ENCODE data around the gene PCIF1.
"Not testable (repeated sequence)": the region's sequence is repeated elsewhere in the genome, so short reads cannot be mapped to it uniquely, and the experiment has no call there.

The PCIF1 gene

DNA sequence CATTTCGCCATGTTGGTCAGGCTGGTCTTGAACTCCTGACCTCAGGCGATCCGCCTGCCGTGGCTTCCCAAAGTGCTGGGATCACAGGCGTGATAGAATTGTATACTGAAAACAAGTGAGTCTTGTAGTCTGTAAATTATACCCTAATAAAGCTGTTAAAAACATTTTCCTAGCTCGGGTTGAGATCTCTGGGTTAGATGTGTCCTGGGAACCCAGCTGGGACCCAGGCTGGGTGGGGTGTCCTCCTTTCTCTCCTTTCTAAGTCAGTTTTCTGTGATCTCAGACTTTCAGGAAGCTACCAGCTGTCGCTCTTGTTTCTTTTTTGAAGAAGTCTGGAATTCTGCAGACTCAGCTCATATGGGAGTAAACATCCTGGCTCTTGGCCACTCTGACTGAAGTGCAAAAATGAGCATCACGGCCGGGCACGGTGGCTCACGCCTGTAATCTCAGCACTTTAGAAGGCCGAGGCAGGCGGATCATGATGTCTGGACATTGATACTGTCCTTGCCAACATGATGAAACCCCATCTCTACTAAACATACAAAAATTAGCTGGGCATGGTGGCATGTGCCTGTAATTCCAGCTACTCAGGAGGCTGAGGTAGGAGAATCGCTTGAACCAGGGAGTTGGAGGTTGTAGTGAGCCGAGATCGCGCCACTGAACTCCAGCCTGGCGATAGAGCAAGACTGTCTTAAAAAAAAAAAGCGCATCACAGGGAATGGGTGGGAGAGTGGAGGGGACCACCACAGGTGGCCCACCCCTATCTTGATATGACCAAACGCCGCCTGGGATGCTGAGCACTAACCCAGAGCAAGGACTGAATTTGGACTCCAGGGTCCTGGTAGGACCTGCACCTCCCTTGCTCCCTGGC, 9.9 kb upstream of the PCIF1 start:
- DNase-seq = no peak

DNA sequence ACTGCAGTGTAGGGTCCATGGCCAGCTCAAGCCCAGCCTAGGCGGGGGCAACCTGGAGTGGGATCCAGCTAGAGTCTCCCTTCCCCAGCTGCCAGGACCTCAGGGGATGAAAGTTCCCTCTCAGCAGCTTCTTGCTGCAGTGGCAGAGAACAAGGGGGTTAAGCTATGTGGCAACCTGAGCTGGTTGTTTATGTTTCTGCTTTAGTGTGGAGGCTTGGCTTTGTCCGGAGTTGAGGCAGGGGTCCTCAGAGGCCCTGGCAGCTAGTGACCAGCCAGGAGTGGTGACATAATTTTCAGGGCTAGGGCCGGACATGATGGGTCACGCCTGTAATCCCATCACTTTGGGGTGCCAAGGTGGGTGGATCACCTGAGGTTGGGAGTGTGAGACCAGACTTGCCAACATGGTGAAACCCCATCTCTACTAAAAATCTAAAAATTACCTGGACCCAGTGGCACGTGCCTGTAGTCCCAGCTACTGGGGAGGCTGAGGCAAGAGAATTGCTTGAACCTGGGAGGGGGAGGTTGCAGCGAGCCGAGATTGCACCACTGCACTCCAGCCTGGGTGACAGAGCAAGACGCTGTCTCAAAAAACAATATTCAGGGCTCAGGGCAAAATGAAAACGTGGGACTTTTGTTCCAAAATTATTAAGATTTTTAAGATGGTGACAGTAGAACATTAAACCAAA, 8.5 kb upstream of the PCIF1 start:
- no peak for DNase-seq

DNA sequence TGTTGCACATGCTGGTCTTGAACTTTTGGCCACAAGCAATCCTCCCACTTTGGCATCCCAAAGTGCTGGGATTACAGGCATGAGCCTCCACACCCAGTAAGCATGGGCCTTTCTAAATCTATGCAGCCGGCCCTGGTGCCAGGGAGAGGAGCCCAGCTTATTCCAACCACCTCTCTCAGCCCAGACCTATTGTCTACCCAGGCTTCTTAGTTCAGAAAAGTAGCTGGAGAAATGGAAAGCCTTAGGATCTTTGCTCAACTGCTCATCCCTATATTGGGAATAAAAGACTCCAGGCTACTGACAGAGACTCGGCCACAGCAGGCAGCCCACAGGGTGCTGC, 7.8 kb upstream of the PCIF1 start:
- no peak for DNase-seq

DNA sequence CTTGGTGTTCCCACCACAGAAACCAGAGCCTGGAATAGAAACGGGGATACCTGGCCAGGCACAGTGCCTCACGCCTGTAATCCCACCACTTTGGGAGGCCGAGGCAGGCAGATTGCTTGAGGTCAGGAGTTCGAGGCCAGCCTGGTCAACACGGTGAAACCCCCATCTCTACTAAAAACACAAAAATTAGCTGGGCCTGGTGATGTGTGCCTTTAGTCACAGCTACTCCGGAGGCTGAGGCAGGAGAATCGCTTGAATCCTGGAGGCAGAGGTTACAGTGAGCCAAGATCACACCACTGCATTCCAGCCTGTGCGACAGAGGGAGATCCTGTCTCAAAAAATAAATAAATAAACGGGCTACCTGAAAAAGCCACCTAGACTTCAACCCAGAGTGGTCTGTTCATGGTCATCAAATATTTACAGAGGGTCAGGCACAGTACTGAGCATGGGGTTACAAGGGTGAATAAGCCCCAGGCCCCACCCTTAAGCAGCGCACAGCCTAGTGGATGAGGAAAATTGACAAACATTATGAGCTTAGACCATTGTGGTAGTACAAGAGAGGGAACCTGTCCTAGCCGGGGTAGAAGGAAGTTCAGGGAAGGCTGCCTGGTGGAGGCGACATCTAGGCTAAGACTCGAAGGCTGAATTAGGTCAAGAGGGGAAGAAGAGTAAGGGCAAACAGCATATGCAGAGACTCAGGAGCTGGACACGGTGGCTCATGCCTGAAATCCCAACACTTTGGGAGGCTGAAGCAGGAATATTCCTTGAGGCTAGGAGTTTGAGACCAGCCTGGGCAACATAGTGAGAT, 7.2 kb upstream of the PCIF1 start:
- DNase-seq = no peak

DNA sequence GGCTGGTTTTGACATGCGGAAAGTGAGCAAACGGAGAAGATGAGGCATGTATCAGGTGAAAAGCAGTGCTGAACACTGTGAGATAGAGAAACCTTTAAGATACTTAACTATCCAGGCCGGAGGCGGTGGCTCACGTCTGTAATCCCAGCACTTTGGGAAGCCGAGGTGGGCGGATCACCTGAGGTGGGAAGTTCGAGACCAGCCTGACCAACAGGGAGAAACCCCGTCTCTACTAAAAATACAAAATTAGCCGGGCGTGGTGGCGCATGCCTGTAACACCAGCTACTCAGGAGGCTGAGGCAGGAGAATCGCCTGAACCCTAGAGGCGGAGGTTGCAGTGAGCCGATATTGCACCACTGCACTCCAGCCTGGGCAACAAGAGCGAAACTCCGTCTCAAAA, 2.8 kb upstream of the PCIF1 start:
- DNase-seq = not testable (repeated sequence)

DNA sequence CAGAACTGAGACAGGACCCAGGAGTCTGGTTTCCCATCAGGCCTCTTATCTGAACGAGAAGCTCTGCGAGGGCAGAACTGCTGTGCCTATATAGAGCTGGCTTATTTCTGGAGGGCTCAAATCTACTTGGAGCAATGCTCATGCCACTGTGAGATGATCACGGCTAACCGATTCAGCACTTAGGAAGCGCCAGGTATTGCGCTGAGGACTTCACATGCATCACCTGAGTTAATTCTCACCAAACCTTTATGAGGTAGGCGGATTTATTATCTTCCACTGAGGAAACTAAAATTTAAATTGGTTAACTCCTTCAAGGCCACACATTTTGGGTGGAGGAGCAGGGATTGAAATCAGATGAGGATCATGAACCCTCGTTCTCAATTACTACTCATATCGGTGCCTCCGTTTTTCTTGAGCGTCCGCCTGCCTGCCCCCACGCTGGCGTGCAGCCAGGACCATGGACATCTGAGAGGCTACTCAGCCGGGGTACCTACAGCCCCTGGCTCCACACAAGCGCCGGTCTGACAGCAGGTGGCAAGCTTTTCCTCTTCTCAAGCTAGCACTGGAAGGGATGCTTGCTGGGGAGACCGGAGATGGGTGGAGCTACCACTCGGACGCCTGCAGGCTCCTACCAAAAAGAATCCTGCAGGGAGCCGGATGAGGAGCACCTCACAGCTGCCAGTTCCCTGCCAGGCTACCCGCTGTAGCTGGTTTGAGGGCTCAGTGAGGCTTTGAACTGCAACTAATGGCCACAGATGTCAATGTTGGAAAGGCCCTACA, 1.0 kb upstream of the PCIF1 start:
- peak; percentile 75 for DNase-seq

DNA sequence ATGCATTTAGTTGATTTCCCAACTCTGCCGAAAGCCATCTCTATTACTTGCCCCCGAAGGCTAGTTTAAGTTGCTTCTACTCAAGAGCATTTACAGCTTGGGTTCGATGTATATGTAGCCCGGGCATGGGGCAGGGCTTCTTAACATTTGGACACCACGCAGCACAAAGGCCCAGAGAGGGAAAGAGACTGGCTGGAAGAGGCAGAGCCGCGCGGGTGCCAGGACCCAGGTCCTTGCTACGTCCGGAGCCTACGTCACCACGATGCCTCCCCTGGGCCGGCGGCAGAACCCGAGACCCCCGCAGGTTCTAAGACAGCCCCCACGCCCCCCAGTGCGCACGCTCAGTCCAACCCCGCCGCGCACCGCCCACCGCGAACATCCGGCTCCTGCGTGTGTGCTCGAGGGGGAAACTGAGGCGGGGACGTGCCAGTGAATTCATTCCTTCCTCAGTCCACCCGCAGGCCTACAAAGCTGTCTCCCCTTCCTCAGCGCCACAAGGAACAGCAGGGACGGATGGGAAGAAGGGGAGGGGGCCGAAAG, 367 bp upstream of the PCIF1 start:
- peak; percentile 89 for DNase-seq

DNA sequence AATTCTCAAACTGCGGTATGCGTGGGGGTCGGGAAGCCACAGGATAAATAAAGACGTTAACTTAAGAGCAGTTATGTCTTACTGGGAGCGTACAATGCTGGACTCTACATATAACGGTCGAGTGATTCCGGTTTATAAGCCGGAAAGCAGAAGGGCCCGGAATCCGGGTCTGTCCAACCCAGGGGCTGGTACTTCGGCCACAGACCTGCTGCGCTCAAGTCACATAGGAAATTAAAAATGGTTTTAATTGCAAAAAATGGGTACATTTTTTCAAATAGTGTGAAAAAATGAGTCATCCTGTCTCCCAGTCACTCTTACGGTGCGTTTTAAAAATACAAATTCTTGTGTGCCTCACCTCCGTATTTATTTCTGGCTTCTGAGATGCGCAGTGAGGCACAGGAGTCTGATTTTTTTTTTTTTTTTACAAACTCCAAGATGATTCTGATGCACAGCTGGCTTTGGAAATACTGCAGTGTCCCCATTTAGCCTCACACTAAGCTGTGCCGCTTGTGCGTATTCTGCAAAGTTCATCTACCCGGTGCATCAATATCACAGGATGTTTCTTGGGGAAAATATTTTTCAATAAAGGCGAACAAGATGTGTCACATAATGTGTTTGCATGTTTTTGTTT, 1.0 kb downstream of the PCIF1 start:
- no peak for DNase-seq

DNA sequence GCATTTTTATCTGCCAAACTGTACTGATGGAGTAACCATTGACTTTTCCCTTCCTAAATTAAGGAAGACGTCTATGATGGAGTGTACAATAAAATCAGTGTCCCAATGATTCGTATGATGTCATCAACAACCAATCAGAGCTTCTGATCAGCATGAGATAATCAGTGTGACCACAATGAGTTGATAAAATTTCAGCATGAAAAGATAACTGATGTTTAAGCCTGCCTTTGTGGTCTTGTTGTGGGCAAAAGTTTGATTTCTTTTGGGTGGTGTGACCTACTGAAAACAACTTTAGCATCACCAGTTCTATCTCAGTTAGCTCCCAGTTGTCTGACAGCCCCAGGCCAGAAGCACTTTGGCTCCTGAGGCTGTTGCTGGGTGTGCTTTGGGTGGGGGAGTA, 3.3 kb downstream of the PCIF1 start:
- no peak for DNase-seq

DNA sequence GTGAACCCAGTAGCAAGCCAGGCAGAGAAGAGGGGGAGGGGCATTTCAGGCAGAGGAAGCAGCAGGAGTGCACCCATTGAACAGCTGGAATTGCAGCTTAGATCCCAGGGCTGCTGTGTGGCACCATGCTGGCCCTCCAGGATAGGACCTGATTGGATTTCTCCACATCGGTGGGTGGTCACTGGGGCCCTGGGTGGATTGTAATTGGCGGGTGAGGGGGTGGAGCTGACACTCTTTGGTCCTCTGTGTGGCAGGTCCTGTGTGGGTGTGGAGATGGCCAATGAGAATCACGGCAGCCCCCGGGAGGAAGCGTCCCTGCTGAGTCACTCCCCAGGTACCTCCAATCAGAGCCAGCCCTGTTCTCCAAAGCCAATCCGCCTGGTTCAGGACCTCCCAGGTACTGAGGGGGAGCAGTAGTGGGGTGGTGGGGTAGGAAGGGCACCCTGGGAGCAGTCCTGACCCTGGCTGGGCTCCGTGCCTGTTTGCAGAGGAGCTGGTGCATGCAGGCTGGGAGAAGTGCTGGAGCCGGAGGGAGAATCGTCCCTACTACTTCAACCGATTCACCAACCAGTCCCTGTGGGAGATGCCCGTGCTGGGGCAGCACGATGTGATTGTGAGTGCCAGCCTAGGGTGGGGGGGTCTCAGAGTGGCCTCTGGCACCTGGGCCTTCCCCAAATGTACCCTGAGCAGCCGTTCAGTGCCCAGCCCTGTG, 4.4 kb downstream of the PCIF1 start:
- DNase-seq = no peak

DNA sequence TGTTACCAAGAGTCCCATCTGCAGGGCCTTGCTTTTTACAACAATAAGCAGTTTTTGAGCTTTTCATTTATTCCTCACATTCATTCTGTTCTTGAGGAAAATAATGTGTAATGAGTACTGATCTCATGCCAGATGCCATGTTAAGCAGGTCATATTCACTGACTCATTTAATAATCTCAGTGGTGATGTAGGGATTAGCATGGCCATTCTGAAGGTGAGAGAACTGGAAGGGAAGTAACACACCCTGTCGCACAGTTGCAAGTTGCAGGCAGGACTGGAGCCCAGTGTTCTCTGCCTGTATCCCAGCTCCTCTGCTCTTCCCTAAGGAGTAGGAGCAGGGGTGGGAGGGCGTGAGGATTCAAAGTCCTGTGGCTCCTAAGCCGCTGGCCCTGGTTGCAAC, 5.6 kb downstream of the PCIF1 start:
- no peak for DNase-seq

DNA sequence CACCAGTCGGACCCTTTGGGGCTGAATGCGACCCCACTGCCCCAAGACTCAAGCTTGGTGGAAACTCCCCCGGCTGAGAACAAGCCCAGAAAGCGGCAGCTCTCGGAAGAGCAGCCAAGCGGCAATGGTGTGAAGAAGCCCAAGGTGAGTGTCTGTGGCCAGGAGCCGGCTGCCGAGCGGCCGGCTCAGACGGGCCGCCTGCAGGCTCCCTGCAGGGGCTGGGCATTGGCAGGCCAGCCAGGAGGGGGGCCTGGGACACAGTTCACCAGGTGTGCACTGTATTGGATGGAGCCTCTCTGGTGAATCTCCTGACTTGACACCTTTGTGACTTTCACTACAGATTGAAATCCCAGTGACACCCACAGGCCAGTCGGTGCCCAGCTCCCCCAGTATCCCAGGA, 6.0 kb downstream of the PCIF1 start:
- no peak for DNase-seq

DNA sequence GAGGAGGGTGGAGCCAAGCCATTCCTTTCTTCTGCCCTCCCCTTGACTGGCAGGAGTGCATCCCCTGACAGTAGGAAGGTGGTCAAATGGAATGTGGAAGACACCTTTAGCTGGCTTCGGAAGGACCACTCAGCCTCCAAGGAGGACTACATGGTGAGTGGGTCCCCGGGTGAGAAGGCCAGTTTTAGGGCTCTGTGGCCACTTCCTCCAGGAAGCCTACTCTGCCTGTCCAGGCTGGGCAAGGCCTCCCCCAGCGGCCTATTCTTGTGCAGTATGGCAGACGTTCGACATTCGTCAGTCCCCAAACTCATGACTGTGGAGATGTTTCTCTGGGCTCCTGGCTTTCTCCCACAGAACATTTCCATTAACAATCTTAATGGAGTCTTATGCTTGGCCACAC, 9.1 kb downstream of the PCIF1 start:
- no peak for DNase-seq

DNA sequence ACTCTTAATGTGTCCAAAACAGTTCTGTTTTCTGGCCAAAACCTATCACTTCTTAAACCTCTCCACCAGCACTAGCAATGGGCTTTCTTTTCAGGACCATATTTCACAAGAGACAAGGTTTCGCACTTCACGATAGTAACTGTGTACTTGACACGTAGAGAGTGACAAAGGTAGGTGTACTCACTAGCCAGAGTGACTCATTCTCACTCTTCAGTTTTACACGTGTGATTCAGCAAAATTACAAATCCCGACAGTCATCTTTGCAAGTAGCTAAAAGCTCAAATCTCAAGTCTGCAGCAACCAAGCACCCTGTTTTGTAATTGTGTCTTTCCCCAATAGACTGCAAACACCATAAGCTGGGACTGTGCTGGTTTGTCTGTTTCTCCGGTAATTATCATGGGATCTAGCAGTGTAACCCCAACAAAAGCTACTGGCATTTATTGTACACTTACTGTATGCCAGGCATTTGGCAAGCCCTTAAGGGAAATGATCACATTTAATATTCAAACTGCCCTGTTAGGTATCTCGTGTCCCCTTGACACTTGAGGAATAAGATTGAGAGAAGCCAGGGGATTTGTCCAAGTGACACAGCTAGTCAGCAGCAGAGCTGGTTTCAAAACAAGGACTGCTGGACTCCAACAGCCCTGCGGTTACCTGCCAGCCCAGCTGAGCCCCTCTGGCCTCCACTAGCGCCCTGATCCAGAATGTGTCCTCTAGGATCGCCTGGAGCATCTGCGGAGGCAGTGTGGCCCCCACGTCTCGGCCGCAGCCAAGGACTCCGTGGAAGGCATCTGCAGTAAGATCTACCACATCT, 9.9 kb downstream of the PCIF1 start:
- DNase-seq = no peak

DNA sequence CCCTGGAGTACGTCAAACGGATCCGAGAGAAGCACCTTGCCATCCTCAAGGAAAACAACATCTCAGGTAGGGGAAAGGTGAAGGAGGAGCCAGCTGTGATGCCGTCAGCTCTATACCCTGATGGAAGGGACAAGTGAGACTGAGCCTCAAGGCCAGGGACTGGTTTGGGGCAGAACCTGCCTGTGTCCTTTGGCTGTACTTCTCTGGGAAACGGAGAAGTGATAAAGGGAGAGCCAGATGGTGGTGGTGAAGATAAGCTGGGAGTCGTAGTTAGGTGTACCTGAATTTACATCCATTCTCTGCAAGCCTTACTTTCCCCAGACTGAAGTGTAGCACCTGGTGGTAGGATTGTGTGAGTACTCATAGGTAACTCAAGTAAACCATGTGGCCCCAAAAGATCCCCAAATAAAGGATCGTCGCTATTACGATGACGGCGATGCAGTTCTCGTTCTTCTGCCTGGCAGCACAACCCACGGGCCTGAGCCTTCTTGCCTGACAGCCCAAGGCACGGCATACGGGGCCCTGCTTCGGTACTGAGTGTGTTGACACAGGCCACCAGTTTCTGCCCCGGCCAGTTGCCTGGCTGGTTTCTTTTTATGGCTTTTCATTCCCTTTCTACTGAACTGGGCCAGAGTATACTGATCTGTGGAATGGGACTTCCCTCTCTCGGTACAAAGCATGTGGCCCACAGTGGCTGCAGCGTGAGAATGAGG, 10.6 kb downstream of the PCIF1 start:
- no peak for DNase-seq

DNA sequence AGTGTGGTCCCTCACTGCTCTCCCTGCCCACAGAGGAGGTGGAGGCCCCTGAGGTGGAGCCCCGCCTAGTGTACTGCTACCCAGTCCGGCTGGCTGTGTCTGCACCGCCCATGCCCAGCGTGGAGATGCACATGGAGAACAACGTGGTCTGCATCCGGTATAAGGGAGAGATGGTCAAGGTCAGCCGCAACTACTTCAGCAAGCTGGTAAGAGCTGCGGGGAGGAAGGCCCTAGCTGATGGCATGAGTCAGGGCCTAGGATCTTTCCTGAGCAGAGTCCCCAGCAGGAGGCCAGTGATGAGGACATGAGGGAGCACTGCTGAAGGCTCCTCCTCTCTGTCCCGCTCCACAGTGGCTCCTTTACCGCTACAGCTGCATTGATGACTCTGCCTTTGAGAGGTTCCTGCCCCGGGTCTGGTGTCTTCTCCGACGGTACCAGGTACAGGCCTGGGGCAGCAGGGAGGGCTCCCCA, 11.2 kb downstream of the PCIF1 start:
- DNase-seq = no peak

DNA sequence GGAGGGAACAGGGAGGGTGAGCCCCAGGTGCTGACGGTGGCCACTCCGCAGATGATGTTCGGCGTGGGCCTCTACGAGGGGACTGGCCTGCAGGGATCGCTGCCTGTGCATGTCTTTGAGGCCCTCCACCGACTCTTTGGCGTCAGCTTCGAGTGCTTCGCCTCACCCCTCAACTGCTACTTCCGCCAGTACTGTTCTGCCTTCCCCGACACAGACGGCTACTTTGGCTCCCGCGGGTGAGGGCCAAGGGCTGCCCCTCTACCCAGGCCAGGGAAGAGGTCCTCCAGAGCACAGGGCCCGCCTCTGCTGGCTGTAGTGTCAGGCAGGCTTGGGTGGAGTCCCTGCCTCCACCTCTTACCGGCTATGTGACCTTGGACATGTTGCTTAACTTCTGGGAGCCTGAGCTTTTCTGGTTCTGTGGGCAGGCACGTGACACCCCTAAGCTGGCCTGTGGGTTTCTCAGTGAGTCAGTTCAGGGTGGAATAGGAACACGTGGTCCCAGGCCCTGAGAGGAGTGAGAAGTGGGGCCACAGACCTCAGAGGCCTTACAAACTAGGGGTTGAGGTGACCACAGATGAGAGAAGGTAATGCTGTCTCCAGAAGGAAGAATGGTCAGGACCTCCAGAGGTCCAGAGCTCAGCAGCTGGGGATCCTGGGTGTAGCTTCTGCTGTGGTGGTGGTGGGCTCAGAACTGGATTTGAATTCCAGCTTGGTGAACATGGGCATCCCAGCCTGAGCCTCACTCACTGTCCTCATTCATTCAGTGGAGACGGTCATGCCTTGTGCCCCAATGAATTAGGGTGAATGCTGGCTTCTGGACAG, 11.9 kb downstream of the PCIF1 start:
- no peak for DNase-seq

DNA sequence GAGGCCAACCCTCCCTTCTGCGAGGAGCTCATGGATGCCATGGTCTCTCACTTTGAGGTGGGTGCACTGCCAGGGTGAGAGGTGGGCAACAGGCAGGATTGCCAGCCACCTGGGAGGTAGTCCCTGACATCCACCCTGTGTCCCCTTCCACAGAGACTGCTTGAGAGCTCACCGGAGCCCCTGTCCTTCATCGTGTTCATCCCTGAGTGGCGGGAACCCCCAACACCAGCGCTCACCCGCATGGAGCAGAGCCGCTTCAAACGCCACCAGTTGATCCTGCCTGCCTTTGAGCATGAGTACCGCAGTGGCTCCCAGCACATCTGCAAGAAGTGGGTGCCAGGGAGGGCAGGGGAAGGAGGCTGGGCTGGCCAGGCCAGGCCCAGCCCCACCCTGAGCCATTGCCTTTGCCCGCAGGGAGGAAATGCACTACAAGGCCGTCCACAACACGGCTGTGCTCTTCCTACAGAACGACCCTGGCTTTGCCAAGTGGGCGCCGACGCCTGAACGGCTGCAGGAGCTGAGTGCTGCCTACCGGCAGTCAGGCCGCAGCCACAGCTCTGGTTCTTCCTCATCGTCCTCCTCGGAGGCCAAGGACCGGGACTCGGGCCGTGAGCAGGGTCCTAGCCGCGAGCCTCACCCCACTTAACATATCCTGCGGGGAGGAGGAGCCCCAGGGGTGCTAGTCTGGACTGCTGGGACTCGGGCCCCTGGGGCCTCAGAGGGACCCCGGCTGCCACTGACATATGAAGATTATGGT, 12.8 kb downstream of the PCIF1 start:
- DNase-seq = no peak
